HG03565 (cell line): Measurements from ENCODE around the gene SOCS6.

ENCODE experiments used
- ATAC-seq: cut with Tn5 transposase; IDR thresholded peaks from one replicate; pipeline ENCODE4 v1.9.1; 2021; ENCODE audit warnings: mild to moderate bottlenecking, moderate library complexity; ENCODE audit not compliant: unreplicated experiment

SOCS6 gene

DNA sequence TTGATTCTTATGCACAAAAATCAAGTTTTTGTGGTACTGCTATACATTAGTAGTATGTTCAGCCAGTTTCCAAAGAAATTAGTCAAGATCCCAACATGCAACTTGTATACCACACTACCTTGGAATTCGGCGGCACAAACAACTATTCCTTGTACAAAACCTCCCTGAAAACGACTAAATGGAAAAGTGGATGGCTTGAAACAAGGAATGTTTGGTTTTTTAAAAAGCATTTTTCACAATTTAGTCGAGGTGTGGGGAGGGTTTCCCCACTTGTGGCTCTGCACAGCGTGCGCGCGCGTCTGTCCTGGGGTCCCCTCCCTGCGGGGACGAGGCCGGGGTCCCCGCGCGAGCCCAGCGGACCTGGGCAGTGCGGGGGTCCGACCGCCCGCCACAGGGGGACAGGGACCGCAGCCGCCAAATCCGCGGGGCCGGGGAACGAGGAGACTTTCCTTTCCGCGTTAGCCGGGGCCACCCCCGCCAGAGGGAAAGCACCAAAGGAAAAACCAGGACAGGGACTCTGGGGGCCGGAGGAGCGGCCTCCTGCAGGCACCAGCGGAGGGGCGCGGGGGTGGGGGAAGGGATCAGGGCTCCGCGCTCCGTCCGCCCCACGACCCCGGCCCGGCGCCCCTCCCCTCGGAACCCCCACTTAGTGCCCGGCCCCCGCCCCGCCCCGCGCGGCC is 534 bp upstream of the SOCS6 start:
- peak; percentile 13 for ATAC-seq

- ATAC-seq: peak; percentile 29
Measured at GRCh38 chr18:70289351-70290312, 787 bp downstream of the SOCS6 start.

GRCh38 chr18:70290482-70291294 is 1.8 kb downstream of the SOCS6 start:
- ATAC-seq: no peak

DNA sequence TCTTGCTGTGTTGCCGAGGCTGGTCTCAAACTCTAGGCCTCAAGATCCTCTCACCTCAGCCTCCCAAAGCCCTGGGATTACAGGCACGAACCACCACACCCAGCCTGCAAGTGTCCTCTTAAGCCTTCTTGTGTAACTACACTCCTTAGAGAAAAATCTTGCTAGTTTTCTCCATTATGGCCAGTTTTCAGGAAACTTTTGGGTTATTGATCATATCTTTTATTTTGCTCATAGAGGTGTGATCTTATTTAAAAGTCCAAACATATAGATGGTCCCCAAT is 2.4 kb downstream of the SOCS6 start:
- ATAC-seq: no peak

DNA sequence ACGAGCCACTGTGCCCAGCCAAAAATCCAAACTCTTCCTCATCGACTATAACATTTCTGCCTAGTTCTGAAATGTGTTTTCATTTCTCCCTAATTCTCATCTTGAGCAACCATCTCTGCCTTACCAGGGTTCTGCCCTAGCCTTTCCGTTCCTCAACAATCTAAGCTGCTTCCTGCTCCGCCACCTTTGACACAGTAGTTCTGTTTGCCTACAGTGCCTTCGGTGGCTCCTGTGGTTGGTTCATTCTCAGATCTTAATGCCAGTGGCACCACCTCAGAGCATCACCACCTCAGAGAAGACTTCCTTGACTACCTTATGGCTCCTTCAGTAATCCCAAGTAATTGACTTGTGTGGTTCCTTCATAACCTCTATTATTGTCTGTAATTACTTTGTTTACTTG is 3.8 kb downstream of the SOCS6 start:
- no peak for ATAC-seq

- ATAC-seq: no peak
Measured at GRCh38 chr18:70293166-70293565, 4.3 kb downstream of the SOCS6 start.

DNA sequence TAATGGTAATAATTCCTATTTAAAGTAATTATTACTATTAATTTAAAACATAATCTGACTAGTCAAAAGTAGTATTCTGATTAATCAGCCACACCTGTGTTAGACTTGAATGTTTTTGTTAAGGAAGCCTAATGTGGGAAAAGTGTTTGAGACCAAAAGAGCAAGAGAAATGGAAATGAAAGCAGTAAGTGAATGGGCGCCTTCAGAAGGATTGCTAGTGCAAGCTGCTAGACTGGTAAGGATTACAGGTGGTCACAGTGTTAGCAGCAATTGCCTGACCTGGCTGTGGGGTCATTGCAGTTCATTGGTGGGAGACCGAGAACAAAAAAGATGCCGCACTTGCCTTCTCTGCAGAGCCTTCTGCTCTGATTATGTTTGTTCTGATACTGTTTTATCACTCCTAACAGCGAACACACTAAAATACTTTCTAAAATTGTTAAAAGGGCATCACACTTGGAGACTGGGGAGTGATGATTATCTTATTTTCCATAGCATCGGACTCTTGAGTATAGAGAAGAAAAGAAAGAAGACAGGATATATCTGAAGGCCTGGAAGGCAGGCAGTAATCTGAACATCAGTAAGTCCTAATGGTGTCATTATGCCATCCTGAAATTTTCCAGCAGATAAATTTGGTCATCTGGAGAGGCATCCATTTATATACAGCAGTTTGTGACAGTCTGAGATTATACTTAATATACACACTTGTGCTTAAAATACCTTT is 5.8 kb downstream of the SOCS6 start:
- no peak for ATAC-seq

GRCh38 chr18:70295192-70296188 is 6.6 kb downstream of the SOCS6 start:
- ATAC-seq: no peak

- ATAC-seq: no peak
Measured at GRCh38 chr18:70296289-70296688, 7.4 kb downstream of the SOCS6 start.

- ATAC-seq: no peak
Measured at GRCh38 chr18:70296781-70297180, 7.9 kb downstream of the SOCS6 start.

GRCh38 chr18:70299393-70299792 is 10.5 kb downstream of the SOCS6 start:
- ATAC-seq: no peak

DNA sequence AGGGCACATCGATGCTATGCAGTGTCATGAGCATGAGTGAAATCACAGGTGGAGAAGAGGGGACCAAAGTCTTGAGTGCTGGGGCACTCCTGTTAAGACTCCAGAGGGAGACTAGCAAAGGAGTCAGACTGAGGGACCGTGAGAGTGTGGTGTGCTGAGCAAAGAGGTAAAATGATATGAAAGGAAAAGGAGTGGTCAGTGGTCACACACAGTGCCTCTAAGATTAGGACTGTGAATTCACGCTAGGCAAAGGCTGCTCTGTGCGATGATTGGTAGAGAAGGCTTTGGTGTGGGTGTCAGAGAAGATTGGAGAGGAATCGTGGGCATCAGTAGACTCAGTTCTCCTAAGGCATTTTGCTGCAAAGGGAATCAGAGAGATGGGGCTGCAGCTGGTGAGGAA is 12.8 kb downstream of the SOCS6 start:
- ATAC-seq: no peak

GRCh38 chr18:70308555-70309294 is 19.9 kb downstream of the SOCS6 start:
- no peak for ATAC-seq

DNA sequence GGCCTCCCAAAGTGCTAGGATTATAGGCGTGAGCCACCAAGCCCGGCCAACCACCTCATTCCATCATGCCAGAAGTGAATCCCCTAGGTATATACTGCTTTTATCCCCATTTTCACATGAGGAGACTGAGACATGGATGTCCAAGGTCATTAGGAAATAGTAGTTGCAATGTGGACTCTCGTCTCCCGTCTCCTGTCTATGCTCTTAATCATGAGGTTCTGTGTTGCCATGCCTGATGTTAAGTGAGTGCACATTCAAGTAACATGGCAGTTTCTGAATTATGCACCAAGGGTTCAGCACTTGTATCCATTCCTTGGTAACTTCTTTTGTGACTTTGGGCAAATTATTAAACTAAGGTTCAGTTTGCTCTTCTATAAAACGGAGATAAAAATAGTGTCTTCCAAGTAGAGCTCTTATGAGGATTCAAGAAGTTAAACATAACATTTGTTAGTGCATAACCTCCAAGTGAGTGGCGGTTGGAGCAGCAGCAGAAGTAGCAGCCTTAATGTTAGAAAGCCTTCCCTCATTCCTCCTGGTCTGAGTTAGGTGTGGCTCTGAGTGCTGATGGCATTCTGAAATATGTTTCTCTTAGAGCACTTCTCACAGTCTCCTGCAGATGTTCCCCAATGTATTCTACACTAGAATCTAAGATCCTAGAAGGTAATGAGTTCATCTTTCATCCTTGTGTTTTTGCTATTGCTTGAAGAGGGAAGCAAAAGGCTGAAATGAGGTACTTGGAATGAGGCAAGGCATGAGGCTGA is 21.9 kb downstream of the SOCS6 start:
- no peak for ATAC-seq

GRCh38 chr18:70311726-70312125 is 22.9 kb downstream of the SOCS6 start:
- no peak for ATAC-seq

DNA sequence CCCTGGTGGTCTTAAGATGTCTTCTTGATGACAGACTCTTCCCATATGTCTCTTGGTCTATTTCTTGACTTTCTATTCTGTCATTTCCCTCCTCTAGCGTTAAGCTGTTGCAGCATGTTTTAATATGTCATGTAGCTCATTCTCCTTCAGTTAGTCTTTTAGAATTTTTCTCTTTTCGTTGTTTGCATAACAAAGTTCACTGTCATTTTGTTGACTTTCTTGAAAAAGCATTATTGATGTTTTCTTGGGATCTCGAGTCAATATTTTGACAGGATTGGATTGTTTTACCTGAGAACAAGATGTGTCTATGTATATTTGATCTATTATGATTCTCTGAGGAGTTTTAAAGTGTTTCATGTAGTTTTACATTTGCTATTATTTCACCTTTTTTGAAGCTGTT is 24.8 kb downstream of the SOCS6 start:
- ATAC-seq: no peak

- no peak for ATAC-seq
Measured at GRCh38 chr18:70314151-70314782, 25.4 kb downstream of the SOCS6 start.

GRCh38 chr18:70319187-70319586 is 30.3 kb downstream of the SOCS6 start:
- ATAC-seq: no peak
